Karpas-422 (cell line): Measurements from ENCODE around the gene PSME2. TPM values are rescaled to one million over a fixed set of nuclear protein-coding genes. Genes with fewer than 3 reads are reported as not detected.

Experiments
- DNase-seq: peaks from one replicate; pipeline ENCODE4 v3.0.0-alpha.2; 2015
- H2AFZ ChIP-seq: fragments of 200-600 bp; sonication (generic); 2 replicates; pipeline ENCODE4 v1.6.1; 2014; ENCODE audit warnings: antibody characterized with exemption, low read length, mixed read lengths
- H3K27ac ChIP-seq: fragments of 200-600 bp; sonication (generic); 2 replicates; pipeline ENCODE4 v1.5.1; 2014; ENCODE audit warnings: mild to moderate bottlenecking, low read length, moderate library complexity
- H3K27me3 ChIP-seq: fragments of 200-600 bp; sonication (generic); 2 replicates; pipeline ENCODE4 v1.6.1; 2014; ENCODE audit warnings: low read length, mixed read lengths
- H3K36me3 ChIP-seq: fragments of 200-600 bp; sonication (generic); 2 replicates; pipeline ENCODE4 v1.6.1; 2014; ENCODE audit warnings: low read length, mixed read lengths; ENCODE audit not compliant: insufficient read depth
- H3K4me1 ChIP-seq: fragments of 200-600 bp; sonication (generic); 2 replicates; pipeline ENCODE4 v1.6.1; 2014; ENCODE audit warnings: mild to moderate bottlenecking, low read length, mixed read lengths
- H3K4me2 ChIP-seq: fragments of 200-600 bp; sonication (generic); 2 replicates; pipeline ENCODE4 v1.6.1; 2014; ENCODE audit warnings: low read length, low read depth, mild to moderate bottlenecking; ENCODE audit not compliant: poor library complexity, severe bottlenecking
- H3K4me3 ChIP-seq: fragments of 200-600 bp; sonication (generic); 2 replicates; pipeline ENCODE4 v1.5.1; 2014; ENCODE audit warnings: mild to moderate bottlenecking, antibody characterized with exemption, low read length, mixed read lengths
- H3K79me2 ChIP-seq: fragments of 200-600 bp; sonication (generic); 2 replicates; pipeline ENCODE4 v1.6.1; 2014; ENCODE audit warnings: mild to moderate bottlenecking, low read length, mixed read lengths
- H3K9ac ChIP-seq: fragments of 200-600 bp; sonication (generic); 2 replicates; pipeline ENCODE4 v1.6.0; 2014; ENCODE audit warnings: low read length
- H3K9me2 ChIP-seq: fragments of 200-600 bp; sonication (generic), shearing (Covaris generic); replicated peaks from 2 replicates; pipeline ENCODE4 v1.6.0; 2014; ENCODE audit warnings: mild to moderate bottlenecking, low read length, moderate library complexity; ENCODE audit not compliant: insufficient read depth
- H3K9me3 ChIP-seq: fragments of 300-700, 200-600 bp; sonication (generic); 2 replicates; pipeline ENCODE4 v1.6.1; 2014; ENCODE audit warnings: low read length, mixed read lengths
- H4K20me1 ChIP-seq: fragments of 200-600 bp; sonication (generic); 2 replicates; pipeline ENCODE4 v1.6.1; 2014; ENCODE audit warnings: mild to moderate bottlenecking, antibody characterized with exemption, low read length, low read depth; ENCODE audit not compliant: insufficient read depth
- total RNA-seq: library from RNA; depleted of rRNA; stranded (reverse); fragments of >200 nt; shearing (Covaris generic); gene quantifications from 2 replicates; pipeline ENCODE4 v1.2.3, GENCODE V29; 2014; ENCODE audit warnings: low replicate concordance

Gene PSME2
- total RNA-seq, 1 experiment from 2014 or later = 536 TPM

DNA sequence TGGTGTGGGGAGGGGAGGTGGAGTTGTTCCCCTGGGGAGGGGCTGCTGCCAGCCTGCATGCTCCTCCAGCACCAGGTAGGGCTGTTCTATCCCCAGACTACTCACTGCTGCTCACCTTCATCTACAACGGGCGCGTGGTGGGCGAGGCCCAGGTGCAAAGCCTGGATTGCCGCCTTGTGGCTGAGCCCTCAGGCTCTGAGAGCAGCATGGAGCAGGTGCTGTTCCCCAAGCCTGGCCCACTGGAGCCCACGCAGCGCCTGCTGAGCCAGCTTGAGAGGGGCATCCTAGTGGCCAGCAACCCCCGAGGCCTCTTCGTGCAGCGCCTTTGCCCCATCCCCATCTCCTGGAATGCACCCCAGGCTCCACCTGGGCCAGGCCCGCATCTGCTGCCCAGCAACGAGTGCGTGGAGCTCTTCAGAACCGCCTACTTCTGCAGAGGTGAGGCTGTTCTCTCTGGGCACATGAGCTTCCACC lies 18.1 kb upstream of the PSME2 start:
- no peak overlapping the region for H3K4me2 ChIP-seq
- H3K4me1 ChIP-seq = peaks cover 21% of the 10 kb centered on the region
- no peaks in the 10 kb centered on the region for H3K9me2 ChIP-seq
- H4K20me1 ChIP-seq = no peaks in the 10 kb centered on the region
- H3K4me3 ChIP-seq = no peak overlapping the region
- H3K27ac ChIP-seq = no peak overlapping the region
- peaks cover 44% of the 10 kb centered on the region; the same call in 1 of the 2 replicates for H3K36me3 ChIP-seq
- no peaks in the 10 kb centered on the region for H3K9me3 ChIP-seq
- H2AFZ ChIP-seq = no peak overlapping the region
- no peaks in the 10 kb centered on the region for H3K27me3 ChIP-seq
- H3K79me2 ChIP-seq = peaks cover 17% of the 10 kb centered on the region
- no peak overlapping the region for H3K9ac ChIP-seq
- DNase-seq = no peak

DNA sequence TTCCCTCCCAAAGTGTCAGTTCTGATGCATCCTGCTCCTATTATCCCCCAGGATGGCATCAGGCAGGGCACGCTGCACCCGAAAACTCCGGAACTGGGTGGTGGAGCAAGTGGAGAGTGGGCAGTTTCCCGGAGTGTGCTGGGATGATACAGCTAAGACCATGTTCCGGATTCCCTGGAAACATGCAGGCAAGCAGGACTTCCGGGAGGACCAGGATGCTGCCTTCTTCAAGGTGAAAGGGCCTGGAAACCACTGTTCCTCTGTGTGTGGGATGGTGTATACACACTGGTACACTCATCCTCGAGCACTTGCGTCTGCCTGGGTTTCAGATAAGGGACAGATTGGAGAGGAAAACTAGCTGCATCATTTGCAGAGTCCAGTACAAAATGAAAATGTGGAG lies 15.7 kb upstream of the PSME2 start:
- Histone ChIP-seq H3K27ac (peak overlapping the region; percentile 77), H3K9ac (peak overlapping the region; percentile 88), H3K9me2 (no peaks in the 10 kb centered on the region), H3K9me3 (no peaks in the 10 kb centered on the region), H4K20me1 (no peaks in the 10 kb centered on the region), H3K4me2 (peak overlapping the region; percentile 91), H3K27me3 (no peaks in the 10 kb centered on the region), H3K79me2 (peaks cover 17% of the 10 kb centered on the region), H3K4me3 (peak overlapping the region; percentile 76), H2AFZ (no peak overlapping the region), H3K36me3 (peaks cover 52% of the 10 kb centered on the region; the same call in 1 of the 2 replicates), H3K4me1 (peaks cover 21% of the 10 kb centered on the region)
- no peak for DNase-seq

GRCh38 chr14:24160850-24161804 lies 14.7 kb upstream of the PSME2 start, which contains the start of gene IRF9:
Gene IRF9, plus strand, starts transcription at chr14:24161265. Its CDS starts 880 bp downstream, at chr14:24162145.
- H3K4me1 ChIP-seq = peaks cover 21% of the 10 kb centered on the region

DNA sequence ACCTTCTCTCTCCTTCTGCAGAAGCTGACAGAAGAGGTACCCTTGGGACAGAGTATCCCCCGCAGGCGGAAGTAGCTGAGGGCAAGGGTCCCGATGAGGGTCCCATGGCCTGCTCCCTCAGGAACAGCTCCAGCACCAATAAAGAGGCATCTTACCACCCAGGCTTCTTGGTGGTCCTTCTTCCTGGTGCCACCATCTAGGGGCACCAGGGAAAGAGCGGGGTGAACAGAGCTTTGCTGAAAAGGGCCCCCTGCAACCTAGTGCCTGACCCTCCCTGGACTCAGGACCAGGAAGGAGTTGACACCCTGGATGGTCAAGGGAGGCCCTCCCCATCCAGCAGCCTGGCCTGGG lies 14.1 kb upstream of the PSME2 start:
- no peak overlapping the region for H3K9ac ChIP-seq
- peak overlapping the region; percentile 8; the same call in 1 of the 2 replicates for H3K27ac ChIP-seq
- peaks cover 55% of the 10 kb centered on the region for H3K36me3 ChIP-seq
- H3K4me2 ChIP-seq = peak overlapping the region; percentile 91
- H3K27me3 ChIP-seq = no peaks in the 10 kb centered on the region
- H3K4me3 ChIP-seq = no peak overlapping the region
- H3K9me3 ChIP-seq = no peaks in the 10 kb centered on the region
- H3K4me1 ChIP-seq = peaks cover 21% of the 10 kb centered on the region
- H2AFZ ChIP-seq = no peak overlapping the region
- DNase-seq = no peak
- no peaks in the 10 kb centered on the region for H3K9me2 ChIP-seq
- no peaks in the 10 kb centered on the region for H4K20me1 ChIP-seq
- H3K79me2 ChIP-seq = peaks cover 17% of the 10 kb centered on the region

More at GRCh38 chr14:24160850-24161804, 14.7 kb upstream of the PSME2 start, which contains the start of gene IRF9:
- no peak within 1 kb of the TSS for H2AFZ ChIP-seq
- H3K4me3 ChIP-seq = peak within 1 kb of the TSS; percentile 76
- H3K36me3 ChIP-seq = peaks cover 56% of the 10 kb centered on the region; the same call in 1 of the 2 replicates
- no peaks in the 10 kb centered on the region for H4K20me1 ChIP-seq
- H3K9me3 ChIP-seq = no peaks in the 10 kb centered on the region
- no peaks in the 10 kb centered on the region for H3K9me2 ChIP-seq
- DNase-seq = peak; percentile 99
- H3K79me2 ChIP-seq = peaks cover 17% of the 10 kb centered on the region
- peak within 1 kb of the TSS; percentile 88 for H3K9ac ChIP-seq
- no peaks in the 10 kb centered on the region for H3K27me3 ChIP-seq
- peak within 1 kb of the TSS; percentile 77 for H3K27ac ChIP-seq
- H3K4me2 ChIP-seq = peak within 1 kb of the TSS; percentile 91

DNA sequence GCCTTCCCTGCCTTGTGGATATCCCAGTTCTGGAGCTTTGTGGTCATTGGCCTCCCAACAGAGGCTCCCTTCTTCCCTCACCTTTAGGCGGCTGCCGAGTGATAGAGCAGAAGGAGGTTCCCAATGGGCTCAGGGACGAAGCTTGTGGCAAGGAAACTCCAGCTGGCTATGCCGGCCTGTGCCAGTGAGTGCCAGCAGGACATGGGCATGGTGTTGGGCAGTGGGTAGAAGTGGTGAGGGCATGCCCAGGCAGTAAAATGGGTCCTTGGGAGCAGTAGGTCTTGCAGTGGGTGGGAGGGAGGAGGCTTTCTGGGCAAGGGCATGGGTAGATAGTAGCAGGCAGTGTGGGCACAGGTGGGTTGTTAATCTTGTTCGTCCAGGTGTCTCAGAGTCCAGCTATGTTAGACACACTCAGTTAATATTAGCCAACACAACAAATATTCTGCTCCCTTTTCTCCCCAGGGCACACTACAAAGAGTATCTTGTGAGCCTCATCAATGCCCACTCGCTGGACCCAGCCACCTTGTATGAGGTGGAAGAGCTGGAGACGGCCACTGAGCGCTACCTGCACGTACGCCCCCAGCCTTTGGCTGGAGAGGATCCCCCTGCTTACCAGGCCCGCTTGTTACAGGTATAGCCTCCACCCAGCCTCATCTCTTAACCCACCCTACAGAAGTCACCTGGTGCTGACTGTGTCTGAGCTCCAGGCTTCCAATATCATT lies 13.5 kb upstream of the PSME2 start:
- Histone ChIP-seq H3K4me2 (no peak overlapping the region), H4K20me1 (no peaks in the 10 kb centered on the region), H3K9me2 (no peaks in the 10 kb centered on the region), H3K27me3 (no peaks in the 10 kb centered on the region), H3K4me3 (no peak overlapping the region), H3K4me1 (peaks cover 21% of the 10 kb centered on the region), H3K9me3 (no peaks in the 10 kb centered on the region), H3K79me2 (peaks cover 17% of the 10 kb centered on the region), H2AFZ (no peak overlapping the region), H3K36me3 (peaks cover 55% of the 10 kb centered on the region), H3K27ac (0 out of 2 replicates have a peak overlapping the region, but pooled peaks have one; percentile 8), H3K9ac (no peak overlapping the region)
- DNase-seq = no peak

DNA sequence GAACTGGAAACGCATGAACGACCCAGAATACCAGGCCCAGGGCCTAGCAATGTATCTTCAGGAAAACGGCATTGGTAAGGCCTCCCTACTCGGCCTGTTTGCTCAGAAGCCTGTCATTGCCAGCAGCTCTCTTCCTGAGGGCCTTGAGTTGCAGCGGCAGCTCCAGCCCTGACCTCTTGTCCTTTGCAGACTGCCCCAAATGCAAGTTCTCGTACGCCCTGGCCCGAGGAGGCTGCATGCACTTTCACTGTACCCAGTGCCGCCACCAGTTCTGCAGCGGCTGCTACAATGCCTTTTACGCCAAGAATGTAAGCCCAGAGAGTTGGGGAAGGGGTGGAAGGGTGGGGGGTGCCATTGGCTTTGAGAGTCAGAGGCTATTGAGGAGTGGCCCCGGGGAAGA lies 10.9 kb upstream of the PSME2 start:
- H3K27me3 ChIP-seq = no peaks in the 10 kb centered on the region
- no peak overlapping the region for H3K4me3 ChIP-seq
- peaks cover 40% of the 10 kb centered on the region for H3K36me3 ChIP-seq
- no peak overlapping the region for H2AFZ ChIP-seq
- H3K9me2 ChIP-seq = no peaks in the 10 kb centered on the region
- H3K4me2 ChIP-seq = no peak overlapping the region
- peaks cover 12% of the 10 kb centered on the region for H3K79me2 ChIP-seq
- H4K20me1 ChIP-seq = no peaks in the 10 kb centered on the region
- no peak overlapping the region for H3K27ac ChIP-seq
- peaks cover 20% of the 10 kb centered on the region for H3K4me1 ChIP-seq
- no peak for DNase-seq
- no peaks in the 10 kb centered on the region for H3K9me3 ChIP-seq
- no peak overlapping the region for H3K9ac ChIP-seq

- no peak overlapping the region for H3K4me3 ChIP-seq
- no peaks in the 10 kb centered on the region for H3K9me2 ChIP-seq
- no peak for DNase-seq
- H3K9ac ChIP-seq = no peak overlapping the region
- H2AFZ ChIP-seq = no peak overlapping the region
- no peak overlapping the region for H3K4me2 ChIP-seq
- H3K36me3 ChIP-seq = peaks cover 39% of the 10 kb centered on the region
- no peaks in the 10 kb centered on the region for H3K9me3 ChIP-seq
- no peaks in the 10 kb centered on the region for H4K20me1 ChIP-seq
- H3K79me2 ChIP-seq = peaks cover 7% of the 10 kb centered on the region
- H3K27me3 ChIP-seq = no peaks in the 10 kb centered on the region
- no peak overlapping the region for H3K27ac ChIP-seq
- H3K4me1 ChIP-seq = peaks cover 15% of the 10 kb centered on the region
Measured at GRCh38 chr14:24156840-24157239, 10.4 kb upstream of the PSME2 start.

DNA sequence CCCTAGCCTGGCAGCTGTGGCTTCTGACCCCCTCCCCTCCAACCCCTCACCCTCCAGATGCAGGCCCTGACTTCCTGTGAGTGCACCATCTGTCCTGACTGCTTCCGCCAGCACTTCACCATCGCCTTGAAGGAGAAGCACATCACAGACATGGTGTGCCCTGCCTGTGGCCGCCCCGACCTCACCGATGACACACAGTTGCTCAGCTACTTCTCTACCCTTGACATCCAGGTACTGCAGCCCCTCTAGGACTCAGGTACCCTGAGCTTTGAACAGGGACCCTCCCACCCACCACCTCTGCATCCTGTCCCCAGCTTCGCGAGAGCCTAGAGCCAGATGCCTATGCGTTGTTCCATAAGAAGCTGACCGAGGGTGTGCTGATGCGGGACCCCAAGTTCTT lies 8.7 kb upstream of the PSME2 start:
- H3K27ac ChIP-seq = no peak overlapping the region
- no peak overlapping the region for H3K4me2 ChIP-seq
- no peaks in the 10 kb centered on the region for H3K27me3 ChIP-seq
- H3K4me3 ChIP-seq = no peak overlapping the region
- DNase-seq = no peak
- H3K36me3 ChIP-seq = peaks cover 52% of the 10 kb centered on the region
- no peak overlapping the region for H2AFZ ChIP-seq
- no peaks in the 10 kb centered on the region for H3K9me2 ChIP-seq
- H3K4me1 ChIP-seq = no peaks in the 10 kb centered on the region
- no peak overlapping the region for H3K9ac ChIP-seq
- H3K79me2 ChIP-seq = peaks cover 10% of the 10 kb centered on the region
- H4K20me1 ChIP-seq = no peaks in the 10 kb centered on the region
- no peaks in the 10 kb centered on the region for H3K9me3 ChIP-seq
